ENCODE measurements around the gene BRF1. TPM values are rescaled to one million over a fixed set of nuclear protein-coding genes. Genes with fewer than 3 reads are reported as not detected.

Gene BRF1
- total RNA-seq, 1 experiment from 2014 or later: 12.0 TPM

Other genes starting within 250 kb of the BRF1 start
- 0.19 TPM in 1 of 2 replicates, not detected in the other for gene GPR132, start 235.6 kb downstream of the BRF1 start, total RNA-seq (2014; rRNA removed; shearing (Covaris generic))
- gene JAG2, start 132.2 kb downstream of the BRF1 start, total RNA-seq (2014; rRNA removed; shearing (Covaris generic)): 6.5 and 9.8 TPM in 2 replicates
- gene NUDT14, start 119.7 kb downstream of the BRF1 start, total RNA-seq (2014; rRNA removed; shearing (Covaris generic)): 19.9 and 23.1 TPM in 2 replicates
- gene BTBD6, start 52.5 kb downstream of the BRF1 start, total RNA-seq (2014; rRNA removed; shearing (Covaris generic)): not detected in 2 replicates
- 29.8 and 35.9 TPM in 2 replicates for gene PACS2, start 13.7 kb upstream of the BRF1 start, total RNA-seq (2014; rRNA removed; shearing (Covaris generic))
- 0.17 TPM in 1 of 2 replicates, not detected in the other for gene TEX22, start 97.5 kb upstream of the BRF1 start, total RNA-seq (2014; rRNA removed; shearing (Covaris generic))
- gene MTA1, start 118.8 kb upstream of the BRF1 start, total RNA-seq (2014; rRNA removed; shearing (Covaris generic)): 15.4 and 27.2 TPM in 2 replicates
- 195 and 204 TPM in 2 replicates for gene CRIP2, start 173.8 kb upstream of the BRF1 start, total RNA-seq (2014; rRNA removed; shearing (Covaris generic))
- 1.5 TPM in 1 of 2 replicates, not detected in the other for gene CRIP1, start 185.9 kb upstream of the BRF1 start, total RNA-seq (2014; rRNA removed; shearing (Covaris generic))
- gene TEDC1, start 190.2 kb upstream of the BRF1 start, total RNA-seq (2014; rRNA removed; shearing (Covaris generic)): 14.1 and 21.9 TPM in 2 replicates
- 9.2 and 11.3 TPM in 2 replicates for gene TMEM121, start 225.6 kb upstream of the BRF1 start, total RNA-seq (2014; rRNA removed; shearing (Covaris generic))